Mucosa of stomach (tissue), 1 donor: ENCODE data around the gene ANO2.

Source experiments
- H3K27me3 ChIP-seq: one replicate; pipeline ENCODE4 v1.7.0; 2013; ENCODE audit warnings: mild to moderate bottlenecking, low read length; ENCODE audit not compliant: control insufficient read depth, insufficient read depth
- H3K36me3 ChIP-seq: one replicate; pipeline ENCODE4 v1.7.0; 2013; ENCODE audit warnings: low read length; ENCODE audit not compliant: control insufficient read depth, insufficient read depth
- H3K4me1 ChIP-seq: one replicate; pipeline ENCODE4 v1.7.0; 2013; ENCODE audit warnings: mild to moderate bottlenecking, low read length; ENCODE audit not compliant: control insufficient read depth, insufficient read depth
- H3K4me3 ChIP-seq: one replicate; pipeline ENCODE4 v1.7.0; 2013; ENCODE audit warnings: low read length
- H3K9ac ChIP-seq: one replicate; pipeline ENCODE4 v1.7.0; 2013; ENCODE audit warnings: mild to moderate bottlenecking, low read length, moderate library complexity
- H3K9me3 ChIP-seq: one replicate; pipeline ENCODE4 v1.7.0; 2013; ENCODE audit warnings: mild to moderate bottlenecking, low read length, moderate library complexity; ENCODE audit not compliant: control insufficient read depth
- donor health status: Pancreatic carcinoma.

ANO2 gene

GRCh38 chr12:5924342-5924741 is 20.7 kb downstream of the ANO2 start:
- Histone ChIP-seq H3K9me3 (no peaks in the 10 kb centered on the region), H3K4me3 (no peak overlapping the region), H3K9ac (no peak overlapping the region), H3K27me3 (no peaks in the 10 kb centered on the region), H3K36me3 (no peaks in the 10 kb centered on the region), H3K4me1 (no peaks in the 10 kb centered on the region)

- Histone ChIP-seq H3K9ac (no peak overlapping the region), H3K27me3 (no peaks in the 10 kb centered on the region), H3K36me3 (no peaks in the 10 kb centered on the region), H3K9me3 (no peaks in the 10 kb centered on the region), H3K4me3 (no peak overlapping the region), H3K4me1 (no peaks in the 10 kb centered on the region)
Observed at GRCh38 chr12:5923751-5924150, 21.3 kb downstream of the ANO2 start.

GRCh38 chr12:5923043-5923605 is 21.9 kb downstream of the ANO2 start:
- Histone ChIP-seq H3K9me3 (no peaks in the 10 kb centered on the region), H3K36me3 (no peaks in the 10 kb centered on the region), H3K9ac (no peak overlapping the region), H3K4me3 (no peak overlapping the region), H3K4me1 (no peaks in the 10 kb centered on the region), H3K27me3 (no peaks in the 10 kb centered on the region)

- Histone ChIP-seq H3K9me3 (no peaks in the 10 kb centered on the region), H3K9ac (no peak overlapping the region), H3K27me3 (no peaks in the 10 kb centered on the region), H3K36me3 (no peaks in the 10 kb centered on the region), H3K4me3 (no peak overlapping the region), H3K4me1 (no peaks in the 10 kb centered on the region)
Observed at GRCh38 chr12:5921966-5922899, 22.8 kb downstream of the ANO2 start.

- H3K4me3 ChIP-seq, result no peak overlapping the region
- no peaks in the 10 kb centered on the region for H3K27me3 ChIP-seq
- H3K9me3 ChIP-seq, result no peaks in the 10 kb centered on the region
- H3K36me3 ChIP-seq, result no peaks in the 10 kb centered on the region
- no peak overlapping the region for H3K9ac ChIP-seq
- no peaks in the 10 kb centered on the region for H3K4me1 ChIP-seq
Observed at GRCh38 chr12:5921027-5921909, 23.8 kb downstream of the ANO2 start.

- Histone ChIP-seq H3K9ac (no peak overlapping the region), H3K4me3 (no peak overlapping the region), H3K9me3 (no peaks in the 10 kb centered on the region), H3K27me3 (no peaks in the 10 kb centered on the region), H3K4me1 (no peaks in the 10 kb centered on the region), H3K36me3 (no peaks in the 10 kb centered on the region)
Observed at GRCh38 chr12:5916785-5917290, 28.2 kb downstream of the ANO2 start.

GRCh38 chr12:5915511-5915910 is 29.5 kb downstream of the ANO2 start:
- no peaks in the 10 kb centered on the region for H3K36me3 ChIP-seq
- peaks cover 3% of the 10 kb centered on the region for H3K27me3 ChIP-seq
- no peaks in the 10 kb centered on the region for H3K4me1 ChIP-seq
- no peaks in the 10 kb centered on the region for H3K9me3 ChIP-seq
- no peak overlapping the region for H3K9ac ChIP-seq
- no peak overlapping the region for H3K4me3 ChIP-seq

- H3K9me3 ChIP-seq, result no peaks in the 10 kb centered on the region
- no peak overlapping the region for H3K4me3 ChIP-seq
- H3K9ac ChIP-seq, result no peak overlapping the region
- H3K4me1 ChIP-seq, result no peaks in the 10 kb centered on the region
- H3K27me3 ChIP-seq, result peaks cover 4% of the 10 kb centered on the region
- H3K36me3 ChIP-seq, result no peaks in the 10 kb centered on the region
Observed at GRCh38 chr12:5914387-5915149, 30.5 kb downstream of the ANO2 start.

- Histone ChIP-seq H3K4me3 (no peak overlapping the region), H3K27me3 (peaks cover 4% of the 10 kb centered on the region), H3K9me3 (no peaks in the 10 kb centered on the region), H3K4me1 (no peaks in the 10 kb centered on the region), H3K9ac (no peak overlapping the region), H3K36me3 (no peaks in the 10 kb centered on the region)
Observed at GRCh38 chr12:5913387-5913786, 31.7 kb downstream of the ANO2 start.

- no peaks in the 10 kb centered on the region for H3K4me1 ChIP-seq
- peaks cover 4% of the 10 kb centered on the region for H3K27me3 ChIP-seq
- no peaks in the 10 kb centered on the region for H3K9me3 ChIP-seq
- no peak overlapping the region for H3K9ac ChIP-seq
- H3K36me3 ChIP-seq, result no peaks in the 10 kb centered on the region
- H3K4me3 ChIP-seq, result no peak overlapping the region
Observed at GRCh38 chr12:5912437-5913334, 32.4 kb downstream of the ANO2 start.
